GM19035 (cell line): ENCODE data around the gene HSD17B12.
"Not testable (repeated sequence)": the region's sequence is repeated elsewhere in the genome, so short reads cannot be mapped to it uniquely, and the experiment has no call there.

Source experiments
- ATAC-seq: cut with Tn5 transposase; IDR thresholded peaks from one replicate; pipeline ENCODE4 v1.9.1; 2021; ENCODE audit not compliant: unreplicated experiment

HSD17B12 gene

GRCh38 chr11:43738600-43739409 lies 58.3 kb downstream of the HSD17B12 start:
- no peak for ATAC-seq

- ATAC-seq = no peak
Measured at GRCh38 chr11:43746670-43747069, 66.1 kb downstream of the HSD17B12 start.

DNA sequence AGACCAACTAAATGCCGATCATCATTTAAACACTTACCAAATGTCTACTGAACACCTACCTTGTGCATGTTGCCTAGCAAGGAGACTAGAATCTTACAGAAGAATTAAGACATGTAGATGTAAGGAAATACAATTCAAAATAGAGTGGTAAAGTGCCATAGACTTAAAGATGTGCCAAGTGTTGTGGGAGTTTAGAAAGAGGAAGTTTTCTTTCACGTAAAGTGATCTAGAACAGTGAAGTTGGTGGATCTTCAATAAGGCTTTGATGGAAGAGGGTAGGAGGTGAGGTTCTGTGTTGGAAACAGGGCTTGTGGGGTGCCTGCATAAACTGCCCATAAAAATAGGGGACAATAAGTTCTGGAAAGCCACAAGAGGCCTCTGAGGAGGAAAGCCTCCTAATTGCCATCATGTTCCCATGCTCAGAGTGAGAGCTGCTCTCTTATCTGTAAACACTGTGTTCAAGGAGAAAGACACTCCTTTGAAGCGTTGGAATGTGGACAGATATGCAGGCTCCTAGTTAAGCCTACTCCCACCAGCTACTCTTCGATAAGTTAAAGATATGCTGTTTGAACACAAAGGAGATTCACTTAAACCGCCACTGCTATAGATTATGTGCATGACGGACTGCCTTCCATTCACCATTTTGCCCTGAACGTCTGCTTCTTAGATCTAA lies 66.7 kb downstream of the HSD17B12 start:
- no peak for ATAC-seq

GRCh38 chr11:43748095-43748494 lies 67.6 kb downstream of the HSD17B12 start:
- ATAC-seq = no peak

DNA sequence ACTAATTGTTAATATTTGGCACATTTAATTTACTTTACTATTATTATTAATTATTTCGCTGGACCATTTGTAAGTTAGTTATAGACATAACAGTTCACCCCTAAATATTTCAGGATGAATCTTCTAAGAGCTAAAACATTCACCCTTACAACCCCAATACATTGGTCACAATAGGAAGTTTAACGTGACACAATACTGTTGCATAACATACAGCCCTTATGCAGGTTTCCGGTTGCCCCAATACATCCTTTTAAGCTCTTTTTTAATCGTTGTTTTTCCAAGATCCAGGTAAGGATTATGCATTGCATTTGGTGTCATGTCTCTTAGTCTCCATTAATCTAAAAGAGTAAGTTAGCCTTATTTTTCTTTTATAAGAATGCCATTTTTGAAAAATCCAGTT lies 71.2 kb downstream of the HSD17B12 start:
- ATAC-seq = no peak

DNA sequence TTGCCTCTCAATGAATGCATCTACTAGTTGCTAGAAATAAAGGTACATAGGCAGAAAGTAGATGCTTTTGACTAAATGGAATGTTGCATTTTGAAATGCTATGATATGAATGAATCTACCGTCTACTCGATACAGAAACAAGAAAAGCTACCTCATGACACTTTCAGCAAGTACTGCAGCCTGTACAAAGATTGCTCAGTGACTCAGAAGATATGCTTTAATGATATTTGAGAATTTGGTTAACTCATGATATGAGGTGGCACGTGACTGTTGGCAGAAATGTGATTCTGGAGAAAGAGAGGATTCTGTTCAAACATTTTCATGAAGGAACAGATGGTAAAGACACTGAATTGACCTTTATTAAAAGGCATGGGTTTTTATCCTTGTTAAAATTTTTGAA lies 76.0 kb downstream of the HSD17B12 start:
- ATAC-seq = no peak

- no peak for ATAC-seq
Measured at GRCh38 chr11:43758927-43759326, 78.4 kb downstream of the HSD17B12 start.

- ATAC-seq = no peak
Measured at GRCh38 chr11:43760902-43761301, 80.4 kb downstream of the HSD17B12 start.

GRCh38 chr11:43765194-43765593 lies 84.7 kb downstream of the HSD17B12 start:
- no peak for ATAC-seq

DNA sequence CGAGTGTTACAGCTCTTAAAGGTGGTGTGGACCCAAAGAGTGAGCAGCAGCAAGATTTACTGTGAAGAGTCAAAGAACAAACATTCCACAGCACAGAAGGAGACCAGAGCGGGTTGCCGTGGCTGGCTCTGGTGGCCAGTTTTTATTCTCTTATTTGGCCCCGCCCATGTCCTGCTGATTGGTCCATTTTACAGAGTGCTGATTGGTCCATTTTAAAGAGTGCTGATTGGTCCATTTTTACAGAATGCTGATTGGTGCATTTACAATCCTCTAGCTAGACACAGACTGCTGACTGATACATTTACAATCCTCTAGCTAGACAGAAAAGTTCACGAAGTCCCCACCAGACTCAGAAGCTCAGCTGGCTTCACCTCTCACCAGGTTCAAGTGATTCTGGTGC lies 88.1 kb downstream of the HSD17B12 start:
- not testable (repeated sequence) for ATAC-seq

DNA sequence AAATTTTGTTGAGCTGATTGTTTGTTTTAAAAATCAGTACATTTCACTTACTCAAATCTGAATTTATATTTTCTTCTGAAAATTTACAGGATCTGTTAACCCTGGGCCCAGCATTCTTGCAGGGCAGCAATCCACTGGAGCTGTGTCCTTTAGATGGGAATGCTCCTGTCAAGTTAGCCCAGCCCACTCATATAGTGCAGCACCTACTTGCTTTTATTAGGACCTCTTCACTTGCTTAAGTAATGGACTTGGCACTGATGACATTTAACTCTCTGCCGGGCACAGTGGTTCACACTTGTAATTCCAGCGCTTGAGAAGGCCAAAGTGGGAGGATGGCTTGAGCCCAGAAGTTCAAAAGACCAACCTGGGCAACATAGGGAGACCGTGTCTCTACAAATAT lies 89.6 kb downstream of the HSD17B12 start:
- no peak for ATAC-seq

- ATAC-seq = no peak
Measured at GRCh38 chr11:43772733-43773132, 92.2 kb downstream of the HSD17B12 start.

GRCh38 chr11:43774786-43775185 lies 94.2 kb downstream of the HSD17B12 start:
- ATAC-seq = no peak

DNA sequence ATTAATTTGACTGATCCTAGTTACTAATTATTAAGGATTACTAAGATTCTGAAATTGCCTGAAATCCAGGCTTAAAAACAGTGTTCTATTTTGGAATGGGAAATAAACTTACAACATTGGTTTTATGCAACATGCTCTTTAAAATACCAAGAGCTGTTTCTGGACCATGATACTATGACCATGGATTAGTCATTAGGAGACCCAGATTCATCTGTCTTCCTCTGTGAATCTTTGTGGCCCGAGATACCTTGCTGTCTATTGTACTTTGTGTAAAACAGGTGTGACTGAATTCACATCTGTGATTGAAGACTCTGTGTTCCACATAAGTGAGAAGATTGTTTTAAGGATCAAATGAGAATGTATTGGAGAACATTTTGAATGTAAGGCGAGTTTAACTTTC lies 98.8 kb downstream of the HSD17B12 start:
- ATAC-seq = no peak

- ATAC-seq = no peak
Measured at GRCh38 chr11:43784301-43784700, 103.8 kb downstream of the HSD17B12 start.

- no peak for ATAC-seq
Measured at GRCh38 chr11:43784866-43785265, 104.3 kb downstream of the HSD17B12 start.

DNA sequence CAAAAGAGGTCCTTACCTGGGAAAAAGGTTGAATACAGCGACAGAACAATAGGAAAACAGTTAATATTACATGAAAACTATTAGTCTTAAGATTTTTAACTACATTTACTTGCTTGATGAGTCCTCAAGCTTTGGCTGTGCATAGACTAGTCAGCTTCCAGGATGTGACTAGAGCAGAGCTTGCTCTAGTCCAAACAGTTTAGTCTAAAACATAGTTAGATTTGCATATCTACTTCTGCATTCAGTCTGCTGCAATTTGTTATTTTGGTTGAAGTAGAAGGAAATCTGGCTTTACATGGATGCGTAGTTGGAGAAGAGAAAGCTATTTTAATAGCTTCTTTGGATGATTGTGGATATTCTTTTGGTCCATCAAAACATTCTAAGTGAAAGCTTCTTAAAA lies 104.8 kb downstream of the HSD17B12 start:
- ATAC-seq = no peak

- no peak for ATAC-seq
Measured at GRCh38 chr11:43786016-43786415, 105.5 kb downstream of the HSD17B12 start.

DNA sequence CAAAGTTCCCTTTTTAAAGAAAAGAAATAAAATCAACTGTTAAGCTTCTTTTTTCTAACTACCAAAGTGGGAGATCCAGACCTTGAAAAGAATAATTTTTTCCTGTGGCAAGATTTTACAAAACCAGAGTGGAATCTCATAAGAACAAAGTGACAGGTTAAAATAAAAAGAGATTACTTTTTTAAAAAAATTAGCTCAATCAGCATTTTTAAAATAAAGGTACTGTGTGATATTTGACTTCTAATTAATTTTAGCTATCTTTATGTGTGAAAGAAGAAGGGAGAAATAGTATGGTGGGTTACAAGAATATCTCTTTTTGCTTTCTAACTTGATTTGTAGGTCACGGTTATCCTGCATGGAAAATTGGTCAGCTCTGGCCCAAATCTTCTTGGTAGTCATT lies 107.3 kb downstream of the HSD17B12 start:
- ATAC-seq = no peak

- ATAC-seq = no peak
Measured at GRCh38 chr11:43788421-43788820, 107.9 kb downstream of the HSD17B12 start.

DNA sequence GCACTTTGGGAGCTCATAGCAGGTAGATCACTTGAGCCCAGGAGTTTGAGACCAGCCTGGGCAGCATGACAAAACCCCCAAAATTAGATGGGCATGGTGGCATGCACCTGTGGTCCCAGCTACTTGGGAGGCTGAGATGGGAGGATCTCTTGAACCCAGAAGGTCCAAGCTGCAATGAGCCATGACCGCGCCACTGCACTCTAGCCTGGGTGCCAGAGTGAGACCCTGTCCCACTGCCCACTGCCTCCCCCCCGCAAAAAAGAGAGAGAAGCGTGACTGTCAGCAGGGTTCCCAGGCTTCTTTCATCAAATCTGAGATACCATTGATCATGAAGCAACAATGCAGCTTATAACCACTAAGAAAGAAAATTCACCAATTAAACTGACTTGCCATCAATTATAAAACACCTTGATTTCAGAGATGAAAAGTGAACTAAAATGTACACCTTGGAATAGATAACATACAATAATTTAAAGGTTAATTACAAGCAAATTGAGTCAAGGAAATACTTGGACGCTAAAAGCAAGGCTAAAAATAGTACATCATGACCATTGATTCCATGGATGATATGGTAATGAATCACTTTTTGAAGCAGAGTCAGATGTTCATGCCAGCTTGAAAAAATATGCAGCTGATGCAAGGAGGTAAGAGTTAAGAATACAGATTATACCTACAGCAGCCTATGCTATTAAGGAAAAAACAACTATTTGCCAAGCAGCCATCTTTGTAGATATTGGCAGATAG lies 109.3 kb downstream of the HSD17B12 start:
- ATAC-seq = no peak

DNA sequence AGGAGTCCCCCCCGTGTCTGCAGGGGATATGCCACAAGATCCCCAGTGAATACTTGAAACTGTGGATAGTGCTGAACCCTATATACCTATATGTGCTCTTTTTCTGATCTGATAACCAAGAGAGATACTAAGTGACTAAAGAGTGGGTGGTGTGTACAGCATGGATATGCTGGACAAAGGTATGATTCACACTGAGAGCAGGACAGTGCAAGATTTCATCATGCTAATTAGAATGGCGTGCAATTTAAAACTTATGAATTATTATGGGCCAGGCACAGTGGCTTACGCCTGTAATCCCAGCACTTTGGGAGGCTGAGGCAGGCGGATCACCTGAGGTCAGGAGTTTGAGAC lies 109.9 kb downstream of the HSD17B12 start:
- ATAC-seq = no peak
